ENCODE data around the gene ZBTB7B. TPM values are rescaled to one million over a fixed set of nuclear protein-coding genes. Genes with fewer than 3 reads are reported as not detected.

The ZBTB7B gene
- total RNA-seq, 2 experiments from 2014 or later = 22.8 to 25.1 TPM

GRCh38 chr1:155014709-155015508 lies 12.3 kb downstream of the ZBTB7B start:
- Mint-ChIP-seq H3K27me3 (no peaks in the 10 kb centered on the region), H3K9me3 (no peaks in the 10 kb centered on the region), H3K27ac (peak overlapping the region; percentile 92), H3K4me3 (no peak overlapping the region), H3K4me1 (ENCODE audit: low read depth) (peaks cover 86% of the 10 kb centered on the region), H3K36me3 (ENCODE audit: low read depth) (peaks cover 39% of the 10 kb centered on the region)
- intact Hi-C loops (cut with DNase I, micrococcal nuclease) = loop anchor here (5.0 kb wide), 2 partner anchors 348 to 458 kb away; partner anchors contain the start of gene UBE2Q1 (in 1 of the 2)
- H3K27ac ChIP-seq (ENCODE audit: low read depth in 1 of 2, low read length in 2 of 2) = peak overlapping the region; percentile 73 to 88
- H3K36me3 ChIP-seq (ENCODE audit: insufficient read depth, low read length) = peaks cover 54% of the 10 kb centered on the region
- ChIA-PET CTCF (interaction anchor here (3.1 to 9.7 kb wide), 4 partner anchors 16 to 59 kb away, joined by 54 to 159 read pairs (median 66); partner anchors contain the start of genes CKS1B, FLAD1, LENEP and PBXIP1), POLR2A (interaction anchor here (1.4 to 10.7 kb wide), 7 partner anchors 15 to 179 kb away, joined by 3 to 189 read pairs (median 46); partner anchors contain the start of genes CKS1B, FLAD1, LENEP and PBXIP1)
- peaks cover 99% of the 10 kb centered on the region for H3K4me1 ChIP-seq (ENCODE audit: insufficient read depth, low read length)
- H3K27me3 ChIP-seq (ENCODE audit: control insufficient read depth in 1 of 2, insufficient read depth in 2 of 2, low read length in 2 of 2) = no peaks in the 10 kb centered on the region
- no peaks in the 10 kb centered on the region for H3K9me3 ChIP-seq (ENCODE audit: control insufficient read depth in 1 of 2, insufficient read depth in 1 of 2, low read length in 2 of 2)
- DNase-seq (no peak), ATAC-seq (ENCODE audit: poor library complexity) (no peak)
- no peak overlapping the region for H3K4me3 ChIP-seq (ENCODE audit: low read length)
- TF ChIP-seq CTCF (IDR thresholded peaks at IDR 0.05) = no peak

GRCh38 chr1:155015527-155016230 lies 13.1 kb downstream of the ZBTB7B start:
- intact Hi-C loops (cut with DNase I, micrococcal nuclease) = loop anchor here (2.0 to 5.0 kb wide), 6 partner anchors 33 to 458 kb away; partner anchors contain the start of genes FLAD1 (in 1 of the 2) and UBE2Q1 (in 1 of the 2)
- H3K27me3 ChIP-seq (ENCODE audit: control insufficient read depth in 1 of 2, insufficient read depth in 2 of 2, low read length in 2 of 2) = no peaks in the 10 kb centered on the region
- TF ChIP-seq CTCF (IDR thresholded peaks at IDR 0.05) = no peak
- H3K9me3 Mint-ChIP-seq = no peaks in the 10 kb centered on the region
- peaks cover 82% of the 10 kb centered on the region for H3K4me1 Mint-ChIP-seq (ENCODE audit: low read depth)
- H3K4me3 Mint-ChIP-seq = peak overlapping the region; percentile 55
- ChIA-PET POLR2A (interaction anchor here (0.6 to 10.7 kb wide), 13 partner anchors 9 to 248 kb away, joined by 3 to 189 read pairs (median 22); partner anchors contain the start of genes ADAM15, CKS1B, FLAD1 and LENEP), CTCF (interaction anchor here (1.0 to 9.7 kb wide), 9 partner anchors 17 to 456 kb away, joined by 3 to 159 read pairs (median 47); partner anchors contain the start of genes CKS1B, FLAD1, LENEP and PBXIP1)
- H3K36me3 ChIP-seq (ENCODE audit: insufficient read depth, low read length) = peaks cover 54% of the 10 kb centered on the region
- peak overlapping the region; percentile 92 for H3K27ac Mint-ChIP-seq
- no peak overlapping the region for H3K4me3 ChIP-seq (ENCODE audit: low read length)
- H3K27ac ChIP-seq (ENCODE audit: low read depth in 1 of 2, low read length in 2 of 2) = peak overlapping the region; percentile 73 to 77
- no peaks in the 10 kb centered on the region for H3K27me3 Mint-ChIP-seq
- H3K4me1 ChIP-seq (ENCODE audit: insufficient read depth, low read length) = peaks cover 93% of the 10 kb centered on the region
- ATAC-seq (ENCODE audit: poor library complexity) = no peak
- no peaks in the 10 kb centered on the region for H3K9me3 ChIP-seq (ENCODE audit: control insufficient read depth in 1 of 2, insufficient read depth in 1 of 2, low read length in 2 of 2)
- no peak for DNase-seq
- H3K36me3 Mint-ChIP-seq (ENCODE audit: low read depth) = peaks cover 33% of the 10 kb centered on the region

Measured in CD4-positive, alpha-beta T cell (primary cell).